HG03520 (cell line): Measurements from ENCODE around the gene GLUD2.
"Not testable (repeated sequence)": the region's sequence is repeated elsewhere in the genome, so short reads cannot be mapped to it uniquely, and the experiment has no call there.

Source experiments
- ATAC-seq: cut with Tn5 transposase; IDR thresholded peaks from one replicate; pipeline ENCODE4 v1.9.1; 2021; ENCODE audit warnings: mild to moderate bottlenecking, moderate library complexity; ENCODE audit not compliant: unreplicated experiment

The GLUD2 gene

DNA sequence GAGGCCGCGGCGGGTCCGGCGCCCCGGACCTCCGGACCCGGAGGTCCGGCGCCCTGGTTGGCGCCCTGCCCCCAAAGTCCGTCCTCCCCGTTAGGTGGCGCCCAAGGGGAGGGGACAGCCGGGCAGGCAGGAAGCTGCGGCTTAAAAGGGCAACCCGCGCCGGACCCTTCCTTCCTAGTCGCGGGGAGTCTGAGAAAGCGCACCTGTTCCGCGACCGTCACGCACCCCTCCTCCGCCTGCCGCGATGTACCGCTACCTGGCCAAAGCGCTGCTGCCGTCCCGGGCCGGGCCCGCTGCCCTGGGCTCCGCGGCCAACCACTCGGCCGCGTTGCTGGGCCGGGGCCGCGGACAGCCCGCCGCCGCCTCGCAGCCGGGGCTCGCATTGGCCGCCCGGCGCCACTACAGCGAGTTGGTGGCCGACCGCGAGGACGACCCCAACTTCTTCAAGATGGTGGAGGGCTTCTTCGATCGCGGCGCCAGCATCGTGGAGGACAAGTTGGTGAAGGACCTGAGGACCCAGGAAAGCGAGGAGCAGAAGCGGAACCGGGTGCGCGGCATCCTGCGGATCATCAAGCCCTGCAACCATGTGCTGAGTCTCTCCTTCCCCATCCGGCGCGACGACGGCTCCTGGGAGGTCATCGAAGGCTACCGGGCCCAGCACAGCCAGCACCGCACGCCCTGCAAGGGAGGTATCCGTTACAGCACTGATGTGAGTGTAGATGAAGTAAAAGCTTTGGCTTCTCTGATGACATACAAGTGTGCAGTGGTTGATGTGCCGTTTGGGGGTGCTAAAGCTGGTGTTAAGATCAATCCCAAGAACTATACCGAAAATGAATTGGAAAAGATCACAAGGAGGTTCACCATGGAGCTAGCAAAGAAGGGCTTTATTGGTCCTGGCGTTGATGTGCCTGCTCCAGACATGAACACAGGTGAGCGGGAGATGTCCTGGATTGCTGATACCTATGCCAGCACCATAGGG lies at the start of gene GLUD2:
Gene GLUD2 (plus strand): TSS at position 170 of the 979 bp plus-strand sequence. CDS start 75 bp downstream, at position 245.
- not testable (repeated sequence) for ATAC-seq

DNA sequence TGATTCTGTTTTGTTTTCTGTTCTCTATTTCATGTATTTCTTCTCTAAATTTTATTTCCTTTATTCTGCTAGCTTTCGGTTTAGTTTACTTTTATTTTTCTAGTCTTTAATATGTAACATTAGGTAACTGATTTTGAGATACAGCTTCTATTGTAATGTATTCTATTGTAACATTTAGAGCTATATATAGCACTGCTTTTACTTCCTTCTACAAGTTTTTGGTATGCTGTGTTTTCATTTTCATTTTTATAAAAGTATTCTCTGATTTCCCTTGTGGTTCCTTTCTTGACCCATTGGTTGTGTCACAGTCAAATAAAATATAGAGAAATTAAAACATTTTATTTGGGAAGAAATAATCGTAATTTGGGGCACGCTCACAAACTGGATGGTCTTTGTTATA lies 48.0 kb upstream of the GLUD2 start:
- ATAC-seq, result no peak

DNA sequence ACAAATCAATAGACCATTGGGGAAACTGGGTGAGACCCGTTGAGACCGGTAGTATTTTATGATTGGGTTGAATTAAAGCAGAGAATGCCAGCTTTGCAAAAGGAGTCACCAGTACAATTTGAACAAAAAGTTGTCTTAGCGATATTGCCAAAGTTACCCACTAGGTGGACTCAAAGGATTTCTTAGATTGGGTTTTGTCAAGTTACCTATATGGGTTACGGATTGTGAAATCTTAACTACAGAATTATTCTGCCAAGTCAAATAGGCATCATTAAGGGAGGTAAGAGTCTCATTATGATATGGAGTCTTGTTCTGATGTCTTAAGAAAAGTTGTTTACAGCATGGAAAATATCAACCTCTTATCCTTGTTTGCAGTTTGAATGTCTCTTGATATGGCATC lies 46.8 kb upstream of the GLUD2 start:
- ATAC-seq, result peak; percentile 46

DNA sequence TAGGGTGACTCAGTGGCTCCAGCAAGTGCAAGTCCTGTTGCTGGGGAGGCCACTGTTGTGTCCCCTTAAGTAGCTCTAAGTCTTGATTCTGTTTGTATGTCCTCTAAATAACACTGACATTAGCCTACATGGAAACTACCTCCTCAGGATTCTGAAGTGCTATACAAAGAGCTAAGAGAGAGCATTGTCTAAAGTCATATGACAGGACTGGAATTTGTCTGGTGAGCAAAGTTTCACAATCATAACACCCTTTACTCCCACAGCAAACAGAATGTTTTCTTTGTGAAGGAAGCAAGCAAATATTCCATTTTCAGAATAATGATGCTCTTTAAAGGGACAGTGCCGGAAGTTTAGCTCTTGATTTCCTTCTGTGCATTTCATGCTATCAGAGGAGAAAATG lies 38.5 kb upstream of the GLUD2 start:
- ATAC-seq, result no peak

DNA sequence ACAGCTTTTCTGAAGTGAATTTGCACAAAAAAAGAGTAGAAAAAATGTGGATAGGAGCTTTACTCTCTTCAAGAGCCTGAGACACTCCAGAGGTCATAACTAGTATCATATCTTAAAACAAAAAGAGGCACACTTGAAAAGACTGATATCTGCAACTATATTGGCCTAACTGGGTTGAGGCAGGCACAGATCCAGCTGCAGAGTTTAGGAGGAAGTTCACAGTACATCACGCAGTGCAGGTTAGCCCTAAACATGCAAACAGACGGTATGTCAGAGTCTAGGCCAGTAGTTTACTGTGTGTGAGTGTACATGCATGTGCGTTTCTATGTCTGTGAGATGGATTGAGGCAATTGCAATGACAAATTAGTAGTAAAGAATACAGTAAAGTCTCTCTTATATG lies 37.6 kb upstream of the GLUD2 start:
- ATAC-seq, result no peak

DNA sequence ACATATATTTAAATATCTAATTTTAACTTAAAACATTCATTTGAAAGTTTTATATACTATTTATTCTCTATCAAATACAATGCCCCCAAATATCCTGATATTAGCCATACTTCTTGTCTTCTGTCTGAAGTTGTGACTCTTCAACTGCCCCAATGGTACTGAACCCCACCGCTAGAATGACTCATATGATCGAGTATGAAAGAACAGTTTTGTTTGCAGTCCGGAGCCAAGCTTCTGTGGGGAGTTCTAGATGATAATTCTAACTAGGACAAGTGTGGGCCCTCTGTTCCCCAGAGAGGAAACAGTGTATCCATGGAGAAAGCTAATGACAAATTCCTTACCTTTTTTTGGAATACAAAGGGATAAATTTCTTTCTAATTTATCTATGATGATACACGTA lies 37.2 kb upstream of the GLUD2 start:
- no peak for ATAC-seq

DNA sequence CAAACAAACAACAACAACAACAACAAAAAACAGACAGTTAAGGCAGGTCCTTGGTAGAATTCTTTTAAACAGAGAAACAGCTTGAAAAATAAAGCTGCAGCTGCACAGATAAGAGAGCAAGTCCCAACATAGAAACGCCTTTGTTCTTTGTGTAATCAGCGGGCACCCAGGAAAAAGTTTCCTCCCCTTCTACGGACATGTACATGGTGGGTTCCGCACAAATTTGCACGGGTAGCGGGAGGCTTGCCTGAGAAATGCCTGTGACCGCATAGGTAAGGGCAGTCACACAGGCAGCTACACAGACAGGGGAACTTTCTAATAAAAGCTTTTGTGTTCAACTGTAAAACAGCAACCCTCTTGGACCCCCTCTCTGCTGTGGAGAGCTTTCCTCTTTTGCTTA lies 36.2 kb upstream of the GLUD2 start:
- no peak for ATAC-seq

DNA sequence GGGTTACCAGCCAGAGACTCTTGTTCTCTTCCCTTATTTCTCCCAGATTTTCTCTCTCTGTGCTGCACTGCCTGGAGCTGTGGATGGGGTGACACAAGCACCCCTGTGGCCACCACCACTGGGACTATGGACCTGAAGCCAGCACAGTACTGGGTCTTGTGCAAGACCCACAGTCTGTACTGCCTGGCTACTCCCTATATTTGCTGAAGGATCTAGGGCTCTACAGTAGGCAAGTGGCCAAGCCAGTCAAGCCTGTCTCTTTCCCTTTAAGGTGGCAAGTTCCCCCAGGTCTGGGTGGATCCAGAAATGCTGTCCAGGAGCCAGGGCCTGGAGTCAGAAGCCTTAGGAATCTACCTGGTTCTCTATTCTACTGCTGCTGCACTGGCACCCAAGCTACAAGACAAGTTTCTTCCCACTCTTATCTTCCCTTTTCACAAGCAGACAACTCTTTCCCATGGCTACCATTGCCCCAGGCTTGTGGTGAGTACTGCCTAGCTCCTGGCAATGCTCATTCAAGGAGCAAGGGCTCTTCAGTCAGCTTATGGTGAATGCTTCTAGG lies 33.4 kb upstream of the GLUD2 start:
- no peak for ATAC-seq

DNA sequence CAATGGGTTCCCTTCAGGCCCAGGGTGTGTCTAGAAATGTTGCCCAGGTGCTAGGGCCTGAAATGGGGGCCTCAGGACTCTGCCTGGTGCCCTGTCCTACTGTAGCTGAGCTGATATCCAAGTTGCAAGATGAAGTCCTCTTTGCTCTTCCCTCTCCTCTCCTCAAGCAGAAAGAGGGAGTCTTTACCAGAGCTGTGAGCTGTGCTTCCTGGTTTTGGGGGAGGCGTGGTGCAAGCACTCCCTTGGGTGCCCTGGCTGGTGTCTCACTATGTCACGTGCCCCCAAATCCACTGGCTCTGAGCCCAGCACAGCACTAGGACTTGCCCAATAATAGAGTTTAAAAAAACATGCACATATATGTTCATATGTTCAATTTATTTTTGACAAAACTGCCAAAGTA lies 32.6 kb upstream of the GLUD2 start:
- no peak for ATAC-seq

DNA sequence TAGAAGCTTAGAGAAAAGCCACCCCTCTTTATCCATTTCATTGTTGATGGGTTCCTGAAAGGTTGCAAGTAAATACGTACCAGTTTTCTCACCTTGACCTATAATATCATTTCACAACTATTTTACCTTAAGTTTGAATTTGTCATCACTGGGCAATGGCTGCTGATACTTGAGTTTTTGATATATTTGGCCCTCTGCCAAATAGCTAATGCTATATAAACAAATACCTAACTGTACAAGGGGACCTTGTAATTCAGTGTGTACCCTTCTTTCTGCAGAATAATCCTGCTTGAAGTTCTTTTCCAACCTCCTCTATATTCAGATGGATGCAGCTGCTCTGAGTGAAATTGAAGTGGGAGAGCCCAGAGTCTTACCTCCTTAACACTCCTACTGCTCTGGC lies 19.0 kb upstream of the GLUD2 start:
- no peak for ATAC-seq

DNA sequence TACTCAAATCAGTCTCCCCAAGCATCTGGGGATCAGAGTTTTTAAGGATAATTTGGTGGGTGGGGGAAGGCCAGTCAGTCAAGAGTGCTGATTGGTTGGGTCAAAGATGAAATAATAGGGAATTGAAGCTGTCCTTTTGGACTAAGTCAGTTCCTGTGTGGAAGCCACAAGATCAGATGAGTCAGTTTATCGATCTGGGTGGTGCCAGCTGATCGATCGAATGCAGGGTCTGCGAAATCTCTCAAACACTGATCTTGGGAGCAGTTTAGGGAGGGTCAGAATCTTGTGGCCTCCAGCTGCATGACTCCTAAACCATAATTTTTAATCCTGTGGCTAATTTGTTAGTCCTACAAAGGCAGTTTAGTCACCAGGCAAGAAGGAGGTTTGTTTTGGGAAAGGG lies 17.3 kb upstream of the GLUD2 start:
- no peak for ATAC-seq

DNA sequence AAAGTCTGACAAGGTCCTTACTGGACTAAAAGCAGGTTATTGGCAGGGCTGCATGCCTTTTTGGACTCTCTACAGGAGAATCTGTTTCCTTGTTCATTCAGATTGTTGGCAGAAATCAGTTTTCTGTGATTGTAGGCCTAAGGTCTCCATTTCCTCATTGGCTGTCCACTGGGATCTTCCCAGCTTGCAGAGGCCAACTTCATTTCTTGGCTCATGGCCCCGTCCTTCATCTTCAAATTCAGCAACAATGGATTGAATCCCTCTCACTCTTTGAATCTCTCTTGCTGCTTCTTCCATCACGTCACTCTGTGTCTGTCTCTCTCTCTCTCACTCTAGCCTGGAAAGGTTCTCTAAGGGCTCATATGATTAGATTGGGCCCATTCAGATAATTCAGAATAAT lies 14.9 kb upstream of the GLUD2 start:
- ATAC-seq, result no peak

DNA sequence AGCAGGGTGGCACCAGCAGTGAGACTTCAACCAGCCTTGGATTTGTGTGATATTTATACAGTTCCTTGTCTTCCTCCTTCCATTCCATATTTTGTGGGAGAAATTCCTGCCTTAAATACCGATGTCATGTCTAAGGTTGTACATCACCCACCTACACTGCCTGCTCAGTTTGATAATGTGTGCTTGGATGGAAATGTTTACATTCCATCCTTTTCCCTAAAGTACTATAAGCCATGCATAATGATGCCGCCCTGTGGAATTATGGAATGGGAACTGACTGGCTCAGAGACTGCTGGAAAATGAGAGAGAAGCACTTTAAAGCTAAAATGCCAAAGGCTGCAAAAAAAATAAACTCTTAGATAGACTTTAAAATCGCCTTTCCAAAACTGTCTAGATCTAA lies 11.3 kb upstream of the GLUD2 start:
- ATAC-seq, result no peak

DNA sequence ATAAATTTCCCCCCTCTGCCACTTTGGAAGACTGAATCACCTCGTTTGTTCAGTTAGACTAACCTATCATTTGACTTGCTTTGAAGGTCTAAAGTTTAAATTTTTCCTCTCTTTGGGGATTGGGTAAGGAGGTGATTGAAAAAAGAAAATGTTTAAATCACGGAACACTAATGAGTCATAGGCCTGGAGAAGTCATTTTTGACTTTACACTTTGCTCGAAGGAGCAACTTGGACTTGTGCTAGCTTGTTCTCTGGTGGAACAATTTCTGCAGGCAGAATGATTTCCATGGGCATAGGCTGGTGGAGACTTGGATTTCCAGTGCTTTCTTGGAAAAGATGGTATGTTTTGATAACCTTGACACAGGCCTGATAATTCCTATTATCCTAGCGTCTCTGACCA lies 10.5 kb upstream of the GLUD2 start:
- no peak for ATAC-seq

DNA sequence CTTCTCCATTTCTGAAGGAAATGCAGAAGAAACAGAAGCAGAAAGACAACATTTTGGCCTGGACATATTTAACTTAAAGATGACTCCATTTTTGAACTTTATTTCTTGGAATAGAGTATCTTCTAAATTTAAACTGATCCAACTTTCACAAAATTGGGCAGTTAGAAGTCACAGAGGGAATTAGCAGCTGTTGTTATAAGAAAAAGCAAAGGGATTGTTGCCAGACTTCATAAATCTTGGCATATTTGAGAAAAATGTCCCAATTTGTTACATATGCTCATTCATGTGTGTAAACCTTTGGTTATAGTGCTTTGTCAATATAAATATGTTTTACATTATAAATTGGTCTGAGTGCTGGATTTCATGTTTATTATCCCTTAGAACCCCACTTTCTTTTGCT lies 3.4 kb downstream of the GLUD2 start:
- ATAC-seq, result no peak

DNA sequence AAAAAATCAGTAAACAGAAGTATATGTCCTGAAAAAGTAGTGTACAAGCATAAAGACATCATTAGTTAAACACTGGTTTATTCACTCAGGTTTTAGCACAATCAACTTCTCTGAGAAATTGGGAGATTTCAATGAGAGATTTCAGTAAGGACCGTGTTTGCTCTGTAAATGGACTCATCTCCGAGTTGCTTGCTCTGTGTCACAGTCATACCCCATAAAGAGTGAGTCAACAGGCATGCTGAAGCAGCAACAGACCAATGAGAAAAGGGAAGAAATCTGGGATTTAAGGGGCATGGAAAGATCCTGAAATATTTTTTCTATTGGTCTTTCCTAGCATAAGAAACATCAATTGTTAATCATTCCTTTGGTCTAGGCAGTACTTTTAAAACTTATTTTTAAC lies 4.7 kb downstream of the GLUD2 start:
- ATAC-seq, result no peak

DNA sequence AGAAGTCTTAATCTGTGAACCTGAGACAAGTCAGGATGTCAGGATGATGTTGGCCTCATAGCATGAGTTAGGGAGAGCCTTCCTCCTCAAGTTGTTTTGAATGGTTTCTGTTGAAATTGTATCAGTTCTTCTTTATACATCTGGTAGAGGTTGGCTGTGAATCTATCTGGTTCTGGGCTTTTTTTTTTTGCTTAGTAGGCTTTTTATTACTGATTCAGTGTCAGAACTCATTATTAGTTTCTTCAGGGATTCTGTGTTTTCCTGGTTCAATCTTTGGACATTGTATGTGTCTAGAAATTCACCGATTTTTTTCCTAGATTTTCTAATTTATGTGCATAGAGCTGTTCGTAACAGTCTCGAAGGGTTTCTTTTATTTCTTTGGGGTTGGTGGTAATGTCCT lies 14.9 kb downstream of the GLUD2 start:
- ATAC-seq, result no peak

DNA sequence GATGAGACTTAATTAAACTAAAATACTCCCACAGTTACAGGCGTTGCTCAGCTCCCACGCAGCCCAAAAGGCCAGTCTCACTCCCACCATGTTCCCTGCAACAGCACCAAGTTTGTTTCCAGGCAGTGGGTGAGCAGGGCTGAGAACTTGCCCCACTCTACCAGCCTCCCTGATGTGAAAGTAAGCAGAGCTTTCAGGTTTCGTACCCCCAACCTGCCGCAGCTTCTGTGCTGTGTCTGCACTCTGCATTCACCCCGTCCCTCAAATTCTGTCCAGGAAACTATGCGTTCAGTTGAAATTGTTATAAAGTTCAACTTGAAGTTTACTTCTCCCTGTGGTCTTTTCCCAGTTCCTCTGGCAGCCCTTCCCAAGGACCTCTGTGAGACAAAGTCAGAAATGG lies 17.2 kb downstream of the GLUD2 start:
- ATAC-seq, result no peak

DNA sequence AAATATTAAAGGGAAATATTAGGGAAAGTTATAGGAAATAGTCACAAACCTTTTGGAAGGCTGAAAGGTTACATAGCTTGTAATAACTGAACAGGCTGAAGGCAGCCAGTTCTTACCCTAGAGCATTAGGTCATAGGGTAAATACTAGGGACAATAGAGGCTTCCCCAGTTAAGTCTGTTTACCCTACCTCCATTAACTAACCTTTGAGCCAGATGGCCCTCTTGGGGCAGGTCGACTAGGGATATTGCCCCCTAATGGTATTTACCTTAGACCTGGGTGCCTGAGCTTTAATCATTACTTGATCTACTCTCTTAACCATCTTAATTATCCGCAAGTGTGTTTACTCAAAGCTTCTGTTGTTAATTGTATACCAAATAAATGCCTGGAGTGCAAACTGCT lies 36.8 kb downstream of the GLUD2 start:
- not testable (repeated sequence) for ATAC-seq

DNA sequence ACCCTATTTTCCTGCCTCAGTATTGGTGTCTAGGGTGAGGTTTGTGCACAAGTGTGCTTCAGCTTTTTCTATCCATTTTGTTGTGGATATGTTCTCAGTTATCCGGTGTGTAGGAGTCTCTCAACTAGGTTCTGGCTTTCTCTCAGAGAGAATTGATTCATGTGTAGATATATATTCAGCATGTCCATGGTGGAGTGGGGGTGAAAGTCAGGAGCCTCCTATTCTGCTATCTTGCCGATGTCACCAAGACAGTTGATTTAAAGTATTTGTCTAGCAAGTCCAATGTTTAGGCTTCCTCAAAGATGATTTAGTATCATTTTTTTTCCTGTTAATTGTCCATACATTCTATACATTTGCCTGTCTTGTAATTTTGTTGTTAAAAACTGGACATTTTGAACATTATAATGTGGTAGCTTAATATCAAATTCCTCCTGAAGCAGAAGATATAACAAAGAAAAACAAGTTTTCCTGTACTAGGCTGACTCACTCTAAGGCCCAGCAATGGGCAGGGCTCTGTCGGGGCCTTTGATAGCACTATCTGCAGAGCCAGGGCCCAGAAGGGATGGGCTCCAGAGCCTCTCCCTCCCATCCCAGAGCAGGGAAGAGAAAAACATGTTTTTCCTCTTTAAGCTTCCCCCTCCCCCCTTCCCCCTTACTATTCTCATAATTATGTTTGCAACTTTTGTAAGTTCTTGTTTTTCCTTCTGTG lies 37.6 kb downstream of the GLUD2 start:
- no peak for ATAC-seq

DNA sequence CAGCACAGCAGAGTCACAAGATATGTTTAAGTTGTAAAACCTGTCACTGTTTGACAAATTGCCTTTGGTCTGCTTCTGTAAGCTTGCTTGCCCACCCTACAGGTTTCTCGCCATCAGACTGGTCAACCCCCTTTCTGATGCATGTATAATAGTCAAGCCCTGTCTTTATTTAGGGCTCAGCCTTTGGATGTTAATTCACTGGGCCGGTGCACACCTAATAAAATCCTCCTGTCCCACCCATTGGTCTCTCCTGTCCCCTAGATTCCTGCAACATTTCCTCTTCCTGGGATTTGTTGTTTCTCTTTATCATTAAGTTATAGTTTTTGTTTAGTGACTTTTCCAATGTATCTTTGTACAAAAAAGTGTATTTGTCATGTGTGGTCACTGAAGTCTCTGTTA lies 38.2 kb downstream of the GLUD2 start:
- ATAC-seq, result no peak

DNA sequence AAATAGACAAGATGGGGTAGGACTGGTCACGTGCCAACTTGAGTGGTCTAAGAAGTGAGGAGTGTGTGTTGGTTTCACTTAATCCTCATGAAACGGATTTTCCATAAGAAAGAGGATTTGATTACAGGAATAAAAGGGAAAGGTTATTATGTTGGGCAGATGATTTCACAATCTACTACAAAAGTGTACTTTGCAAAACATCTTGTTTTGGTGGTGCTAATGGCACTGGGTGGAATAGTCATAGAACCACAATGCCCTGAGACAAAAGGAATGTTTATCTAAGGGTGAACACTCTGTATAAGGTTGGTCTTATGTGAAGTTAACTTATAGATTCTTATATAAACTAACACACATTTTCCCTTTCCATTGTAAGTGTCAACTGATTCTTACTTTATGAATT lies 45.6 kb downstream of the GLUD2 start:
- ATAC-seq, result no peak
